Calu3 (cell line): ENCODE results near the gene TSPAN5. TPM values are rescaled to one million over a fixed set of nuclear protein-coding genes. Genes with fewer than 3 reads are reported as not detected.

ENCODE experiments used
- BruUV-seq: library from RNA; stranded (reverse); fragments of 400-500 nt; replicated peaks from 2 replicates; lab custom pipeline; 2021; lab: Mats Ljungman, UMichigan
- CTCF ChIA-PET: fragments of 300-600 bp; sonication (Branson Sonifier 250); formaldehyde crosslinking; loops from one replicate; lab custom pipeline; 2022; ENCODE audit warnings: antibody characterized with exemption; lab: Charles Lee
- DNase-seq: peaks from one replicate; pipeline ENCODE4 v3.0.0; 2022
- H3K27ac Mint-ChIP-seq: one replicate; pipeline ENCODE4 v1.8.0; 2022; ENCODE audit warnings: mixed read lengths; ENCODE audit not compliant: unreplicated experiment
- H3K27me3 Mint-ChIP-seq: one replicate; pipeline ENCODE4 v1.8.0; 2022; ENCODE audit warnings: mixed read lengths; ENCODE audit not compliant: unreplicated experiment
- H3K36me3 Mint-ChIP-seq: one replicate; pipeline ENCODE4 v1.8.0; 2022; ENCODE audit warnings: mild to moderate bottlenecking, moderate library complexity, mixed read lengths; ENCODE audit not compliant: insufficient read depth, unreplicated experiment
- H3K4me1 Mint-ChIP-seq: one replicate; pipeline ENCODE4 v1.8.0; 2022; ENCODE audit warnings: mild to moderate bottlenecking, low read depth, mixed read lengths; ENCODE audit not compliant: unreplicated experiment
- H3K4me3 Mint-ChIP-seq: one replicate; pipeline ENCODE4 v1.8.0; 2022; ENCODE audit warnings: mild to moderate bottlenecking, low read depth, moderate library complexity, mixed read lengths; ENCODE audit not compliant: unreplicated experiment
- H3K9me3 Mint-ChIP-seq: one replicate; pipeline ENCODE4 v1.8.0; 2022; ENCODE audit warnings: low read depth, mixed read lengths; ENCODE audit not compliant: unreplicated experiment
- CTCF ChIP-seq: fragments of 200-600 bp; IDR thresholded peaks from one replicate; pipeline ENCODE4 v1.8.0; 2022; ENCODE audit warnings: antibody characterized with exemption; ENCODE audit not compliant: unreplicated experiment
- intact Hi-C: fragments of 100-400 bp; cut with micrococcal nuclease; formaldehyde crosslinking; loops from one replicate; pipeline ENCODE4 v1.10.0; 2022; ENCODE audit not compliant: unreplicated experiment
- total RNA-seq: library from RNA; stranded (reverse); gene quantifications from 2 replicates; pipeline ENCODE4 v1.2.3, GENCODE V29; 2022

TSPAN5 gene
- total RNA-seq, 1 experiment from 2014 or later = 4.8 TPM

GRCh38 chr4:98490251-98490650 lies 168.2 kb downstream of the TSPAN5 start:
- DNase-seq = no peak
- Mint-ChIP-seq H3K27ac (no peak overlapping the region), H3K9me3 (no peaks in the 10 kb centered on the region), H3K27me3 (no peaks in the 10 kb centered on the region), H3K36me3 (no peaks in the 10 kb centered on the region), H3K4me3 (no peak overlapping the region), H3K4me1 (no peaks in the 10 kb centered on the region)
- no TSS peak for BruUV-seq
- CTCF ChIA-PET = no interaction called here
- intact Hi-C loops = loop anchor here (2.0 kb wide), 1 partner anchor 41 kb away; no protein-coding TSS in a partner anchor
- TF ChIP-seq CTCF = no peak

GRCh38 chr4:98485816-98486345 lies 172.5 kb downstream of the TSPAN5 start:
- intact Hi-C loops = no loop called here
- no peaks in the 10 kb centered on the region for H3K9me3 Mint-ChIP-seq
- H3K4me3 Mint-ChIP-seq = no peak overlapping the region
- no peaks in the 10 kb centered on the region for H3K27me3 Mint-ChIP-seq
- BruUV-seq = no TSS peak
- peaks cover 4% of the 10 kb centered on the region for H3K36me3 Mint-ChIP-seq
- CTCF ChIA-PET = no interaction called here
- peaks cover 34% of the 10 kb centered on the region for H3K4me1 Mint-ChIP-seq
- TF ChIP-seq CTCF = no peak
- no peak for DNase-seq
- H3K27ac Mint-ChIP-seq = no peak overlapping the region

GRCh38 chr4:98484031-98484430 lies 174.4 kb downstream of the TSPAN5 start:
- H3K27me3 Mint-ChIP-seq = no peaks in the 10 kb centered on the region
- no peak overlapping the region for H3K4me3 Mint-ChIP-seq
- no peaks in the 10 kb centered on the region for H3K9me3 Mint-ChIP-seq
- no peak for DNase-seq
- intact Hi-C loops = no loop called here
- peaks cover 4% of the 10 kb centered on the region for H3K36me3 Mint-ChIP-seq
- TF ChIP-seq CTCF = no peak
- peaks cover 53% of the 10 kb centered on the region for H3K4me1 Mint-ChIP-seq
- no peak overlapping the region for H3K27ac Mint-ChIP-seq
- CTCF ChIA-PET = no interaction called here
- BruUV-seq = no TSS peak

DNA sequence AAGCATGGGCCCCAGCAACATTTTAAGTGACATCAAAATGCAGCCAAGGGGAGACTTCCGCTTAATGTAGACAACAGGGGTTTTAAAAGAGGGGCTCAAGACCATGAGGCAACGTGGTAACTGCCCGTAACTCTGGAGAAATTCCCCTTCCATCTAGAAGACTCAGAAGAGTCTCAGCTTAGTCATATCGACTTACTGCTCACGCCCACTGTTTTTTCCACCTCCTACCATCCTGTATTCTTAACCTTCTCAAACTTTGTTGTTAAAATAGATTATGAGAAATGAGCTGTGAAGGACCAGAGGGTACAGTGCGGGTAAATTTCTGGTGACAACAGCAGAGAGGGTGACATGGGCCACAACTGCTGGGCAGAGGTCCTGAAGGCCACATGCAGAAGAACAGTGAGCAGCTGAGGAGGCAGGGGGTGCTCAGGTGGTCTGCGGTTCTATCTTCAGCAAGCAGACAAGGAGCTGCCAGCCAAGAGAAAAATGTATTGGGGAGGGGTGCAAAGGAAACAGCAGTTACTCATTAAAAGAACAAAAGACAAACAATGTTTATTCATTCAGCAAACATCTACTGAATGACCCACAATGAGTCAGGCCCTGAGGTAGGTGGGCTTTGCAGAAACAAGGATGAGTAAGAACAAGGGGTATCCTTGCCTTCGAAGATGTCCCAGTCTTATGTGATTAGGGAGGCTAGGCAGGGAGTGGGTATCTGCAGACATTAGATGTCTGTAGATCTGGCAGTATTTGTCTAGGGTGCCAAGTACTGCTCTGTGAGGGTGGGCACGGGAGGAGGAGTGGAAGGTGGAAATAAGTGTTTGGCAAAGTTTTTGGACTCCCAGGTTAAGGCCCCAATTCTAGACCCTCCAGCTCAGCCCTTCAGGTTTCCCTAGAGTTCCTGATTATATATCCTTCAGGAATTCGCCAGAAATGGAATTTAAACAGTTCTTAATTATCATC lies 175.3 kb downstream of the TSPAN5 start:
- Mint-ChIP-seq H3K27ac (peak overlapping the region; percentile 71), H3K36me3 (peaks cover 4% of the 10 kb centered on the region), H3K9me3 (no peaks in the 10 kb centered on the region), H3K27me3 (no peaks in the 10 kb centered on the region), H3K4me1 (peaks cover 59% of the 10 kb centered on the region), H3K4me3 (peak overlapping the region; percentile 34)
- BruUV-seq = no TSS peak
- no peak for DNase-seq
- no peak for TF ChIP-seq CTCF
- intact Hi-C loops = no loop called here
- CTCF ChIA-PET = no interaction called here
